Stimulated activated CD4-positive, alpha-beta T cell treated with anti-CD3 and anti-CD28 coated beads, Interleukin-15, amount 100 ng/mL, for 24 hours (primary cell): ENCODE results near the gene RGS6.

Experiments used
- DNase-seq: peaks from one replicate; pipeline ENCODE4 v3.0.0-alpha.2; 2020

Gene RGS6

DNA sequence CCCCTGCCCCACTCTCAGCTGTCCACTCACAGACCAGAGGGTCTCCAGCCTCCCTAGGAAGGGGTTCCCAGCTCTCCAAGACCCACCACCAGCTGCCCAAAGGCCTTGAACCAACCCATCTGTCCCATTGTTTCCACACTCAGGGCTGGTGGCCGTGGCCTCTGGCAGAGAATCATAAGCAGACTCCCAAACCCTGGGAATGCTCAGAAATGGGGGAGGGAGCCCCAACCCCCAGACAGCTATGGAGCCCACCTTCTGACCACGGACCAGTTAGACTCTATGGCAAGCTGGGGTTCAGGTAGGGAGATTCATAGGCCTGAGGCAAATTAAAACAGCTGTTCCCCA lies 681.7 kb downstream of the RGS6 start:
- DNase-seq, result no peak

DNA sequence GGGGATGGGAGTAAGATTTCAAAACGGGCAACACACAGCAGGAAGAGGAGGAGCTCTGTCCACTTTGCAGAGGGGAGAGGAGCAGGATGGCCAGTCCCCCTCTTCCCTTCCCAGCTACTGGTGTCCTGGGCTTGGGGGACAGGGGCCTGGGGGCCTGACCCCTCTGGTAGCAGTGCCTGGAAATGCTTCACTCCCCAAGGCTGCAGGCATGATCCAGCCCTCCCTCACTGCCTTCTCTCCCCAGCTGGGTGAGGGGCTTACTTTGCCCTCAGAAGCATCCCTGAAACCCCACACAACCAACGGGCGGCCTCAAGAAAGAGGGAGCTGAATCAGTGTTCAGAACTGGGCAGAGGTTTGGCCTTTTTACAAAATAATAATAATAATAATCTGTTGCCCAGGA lies 682.1 kb downstream of the RGS6 start:
- DNase-seq, result no peak

DNA sequence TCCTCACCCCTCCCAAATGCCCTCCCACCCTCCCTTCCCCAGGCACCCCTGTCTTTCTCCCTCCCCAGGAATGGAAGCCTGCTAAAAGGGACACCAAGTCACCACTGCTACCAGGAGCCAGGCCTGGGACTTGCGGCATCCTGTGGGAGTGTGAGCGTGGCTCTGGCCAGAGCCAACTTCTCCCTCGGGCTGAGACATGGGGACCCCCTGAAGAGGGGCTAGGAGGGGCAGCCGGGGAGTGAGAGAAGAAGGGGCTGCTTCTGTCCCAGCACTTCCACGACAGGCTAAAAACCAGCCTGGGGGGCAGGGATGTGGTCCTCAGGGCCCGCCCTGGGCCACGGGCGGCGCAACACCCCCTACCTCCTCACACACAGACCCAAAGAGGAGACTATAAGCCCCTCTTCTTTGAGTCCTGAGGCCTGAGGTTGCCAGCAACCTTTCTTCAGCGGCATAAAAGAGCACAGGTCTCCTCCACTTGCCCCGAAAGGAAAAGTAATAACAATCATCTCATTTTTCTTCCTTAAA lies 682.7 kb downstream of the RGS6 start:
- DNase-seq, result no peak

DNA sequence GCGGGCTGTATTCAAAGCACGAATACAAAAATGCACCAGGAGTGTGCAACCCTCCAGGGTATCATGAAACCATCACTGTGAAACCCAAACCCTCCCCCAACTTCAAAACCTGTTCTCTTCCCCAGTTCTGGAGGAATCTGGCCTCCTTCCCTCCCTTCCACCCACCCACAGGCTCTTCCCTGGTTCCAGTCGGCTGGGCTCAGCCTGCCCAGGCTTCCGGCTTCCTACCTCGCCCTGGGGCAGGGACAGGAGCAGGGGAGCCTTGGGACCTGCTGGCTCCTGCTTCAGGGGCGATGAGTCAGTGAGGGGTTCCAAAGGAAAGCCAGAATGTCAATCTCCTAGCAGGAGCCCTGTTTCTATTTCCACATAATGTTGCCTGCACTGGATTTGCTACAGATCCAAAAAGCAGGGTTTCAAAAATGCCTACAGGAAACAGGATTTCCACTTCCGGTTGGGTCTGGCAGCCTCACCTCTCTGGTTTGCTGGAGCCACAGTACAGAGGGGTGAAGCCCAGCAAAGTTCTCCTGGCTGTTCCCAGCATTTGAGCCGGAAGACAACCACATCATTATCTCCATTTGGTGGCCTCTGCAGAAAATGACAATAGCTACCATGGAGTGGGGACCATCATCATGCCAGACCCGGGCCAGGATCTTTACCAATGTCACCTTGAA lies 683.4 kb downstream of the RGS6 start:
- DNase-seq, result no peak
